HEK293 (cell line): ENCODE measurements around the gene SETD2.

Source experiments
- CTCF ChIA-PET: fragments of 350-600 bp; formaldehyde crosslinking; extraction: SDS; loops from one replicate; lab custom pipeline; 2021; ENCODE audit warnings: antibody characterized with exemption; lab: Yijun Ruan, JAX
- POLR2A ChIA-PET: fragments of 300-600 bp; formaldehyde crosslinking; extraction: SDS; loops from one replicate; lab custom pipeline; 2020; ENCODE audit warnings: antibody characterized with exemption, inconsistent platforms; lab: Yijun Ruan, JAX
- H3K27ac ChIP-seq: fragments of 200-500 bp; sonication (Bioruptor generic); 2 replicates; pipeline ENCODE4 v1.5.1; 2014; ENCODE audit warnings: low read depth, low read length, control low read depth, inconsistent platforms; ENCODE audit errors: extremely low read depth
- H3K36me3 ChIP-seq, 2 experiments: fragments of 200-500 bp in 1 of 2; sonication (Bioruptor generic) in 1 of 2; 1 replicate in 1 of 2; 2 replicates in 1 of 2; pipeline ENCODE4 v1.5.1; 2014 to 2017; ENCODE audit warnings: inconsistent platforms in 2 of 2, low read length in 2 of 2; ENCODE audit not compliant: control insufficient read depth in 2 of 2, insufficient read depth in 1 of 2
- H3K4me1 ChIP-seq: fragments of 200-500 bp; sonication (Bioruptor generic); 2 replicates; pipeline ENCODE4 v1.5.1; 2014; ENCODE audit warnings: mild to moderate bottlenecking, low read length, inconsistent platforms; ENCODE audit not compliant: control insufficient read depth, insufficient read depth
- H3K4me3 ChIP-seq: 2 replicates; pipeline ENCODE4 v1.5.1; 2011; ENCODE audit warnings: low read depth, mild to moderate bottlenecking, control low read depth, low read length, moderate library complexity
- H3K9me3 ChIP-seq: fragments of 200-500 bp; sonication (Bioruptor generic); 2 replicates; pipeline ENCODE4 v1.5.1; 2014; ENCODE audit warnings: low read depth, low read length, inconsistent platforms; ENCODE audit not compliant: control insufficient read depth, insufficient read depth
- HOXC10 ChIP-seq: sonication (generic); formaldehyde crosslinking; IDR thresholded peaks from 2 replicates; pipeline ENCODE4 v1.8.1; 2023; ENCODE audit warnings: mild to moderate bottlenecking, missing genetic modification reagents
- IKZF3 ChIP-seq: fragments of 450-650 bp; IDR thresholded peaks from 2 replicates; pipeline ENCODE4 v1.5.0; 2018; ENCODE audit warnings: missing biosample characterization, mild to moderate bottlenecking, missing genetic modification characterization, moderate library complexity
- SCRT1 ChIP-seq: fragments of 450-650 bp; formaldehyde crosslinking; IDR thresholded peaks from 2 replicates; pipeline ENCODE4 v1.5.1; 2016; ENCODE audit warnings: missing biosample characterization, missing genetic modification characterization, borderline replicate concordance
- SCRT2 ChIP-seq: fragments of 450-650 bp; formaldehyde crosslinking; IDR thresholded peaks from 2 replicates; pipeline ENCODE4 v1.5.1; 2016; ENCODE audit warnings: missing biosample characterization, missing genetic modification characterization
- WT1 ChIP-seq: fragments of 450-650 bp; formaldehyde crosslinking; IDR thresholded peaks from 2 replicates; pipeline ENCODE4 v1.5.1; 2016; ENCODE audit warnings: missing biosample characterization, missing genetic modification characterization
- ZBTB21 ChIP-seq: fragments of 450-650 bp; formaldehyde crosslinking; IDR thresholded peaks from 2 replicates; pipeline ENCODE4 v1.5.1; 2017; ENCODE audit warnings: missing biosample characterization, missing genetic modification characterization
- ZNF121 ChIP-seq: fragments of 450-650 bp; formaldehyde crosslinking; IDR thresholded peaks from 2 replicates; pipeline ENCODE4 v1.5.1; 2016; ENCODE audit warnings: missing biosample characterization, missing genetic modification characterization
- ZNF169 ChIP-seq: fragments of 450-650 bp; formaldehyde crosslinking; IDR thresholded peaks from 2 replicates; pipeline ENCODE4 v1.5.1; 2016; ENCODE audit warnings: missing biosample characterization, missing genetic modification characterization
- ZNF184 ChIP-seq: fragments of 450-650 bp; IDR thresholded peaks from 2 replicates; pipeline ENCODE4 v1.5.1; 2018; ENCODE audit warnings: missing biosample characterization, mild to moderate bottlenecking, missing genetic modification characterization
- ZNF2 ChIP-seq: fragments of 450-650 bp; formaldehyde crosslinking; IDR thresholded peaks from 2 replicates; pipeline ENCODE4 v1.5.1; 2016; ENCODE audit warnings: missing biosample characterization, missing genetic modification characterization
- ZNF274 ChIP-seq, 2 experiments: fragments of 200-500 bp in 1 of 2; fragments of 450-650 bp in 1 of 2; sonication (Bioruptor generic) in 1 of 2; formaldehyde crosslinking in 1 of 2; IDR thresholded peaks; 2 replicates each; pipeline versions ENCODE4 v1.5.1 to v1.6.1; 2014 to 2016; ENCODE audit warnings: borderline replicate concordance in 1 of 2, inconsistent platforms in 1 of 2, low read length in 1 of 2, missing biosample characterization in 1 of 2, missing genetic modification characterization in 1 of 2
- ZNF350 ChIP-seq: fragments of 450-650 bp; formaldehyde crosslinking; IDR thresholded peaks from 2 replicates; pipeline ENCODE4 v1.5.0; 2017; ENCODE audit warnings: missing biosample characterization, mild to moderate bottlenecking, missing genetic modification characterization
- ZNF354C ChIP-seq: fragments of 450-650 bp; formaldehyde crosslinking; IDR thresholded peaks from 2 replicates; pipeline ENCODE4 v1.5.1; 2016; ENCODE audit warnings: missing biosample characterization, missing genetic modification characterization, low read depth, borderline replicate concordance
- ZNF48 ChIP-seq: fragments of 450-650 bp; formaldehyde crosslinking; IDR thresholded peaks from 2 replicates; pipeline ENCODE4 v1.5.1; 2016; ENCODE audit warnings: missing biosample characterization, missing genetic modification characterization
- ZNF571 ChIP-seq: fragments of 450-650 bp; formaldehyde crosslinking; IDR thresholded peaks from 2 replicates; pipeline ENCODE4 v1.5.0; 2017; ENCODE audit warnings: missing biosample characterization, missing genetic modification characterization
- ZNF600 ChIP-seq: fragments of 450-650 bp; formaldehyde crosslinking; IDR thresholded peaks from 2 replicates; pipeline ENCODE4 v1.5.1; 2016; ENCODE audit warnings: missing biosample characterization, missing genetic modification characterization
- ZNF645 ChIP-seq: fragments of 450-650 bp; formaldehyde crosslinking; IDR thresholded peaks from 2 replicates; pipeline ENCODE4; 2016; ENCODE audit warnings: missing biosample characterization, missing genetic modification characterization
- ZNF677 ChIP-seq: fragments of 450-650 bp; IDR thresholded peaks from 2 replicates; pipeline ENCODE4 v1.5.0; 2018; ENCODE audit warnings: missing biosample characterization, mild to moderate bottlenecking, missing genetic modification characterization, moderate library complexity
- ZNF76 ChIP-seq: fragments of 450-650 bp; formaldehyde crosslinking; IDR thresholded peaks from 2 replicates; pipeline ENCODE4; 2016; ENCODE audit warnings: low read depth, missing biosample characterization, missing genetic modification characterization, borderline replicate concordance
- ZSCAN16 ChIP-seq: fragments of 450-650 bp; formaldehyde crosslinking; IDR thresholded peaks from 2 replicates; pipeline ENCODE4 v1.5.1; 2016; ENCODE audit warnings: missing biosample characterization, missing genetic modification characterization
- TF ChIP-seq, protein P1 (sequence below): fragments of 450-650 bp; formaldehyde crosslinking; IDR thresholded peaks from 2 replicates; pipeline ENCODE4 v1.5.1; 2016; ENCODE audit warnings: missing biosample characterization, missing genetic modification characterization
- TF ChIP-seq, protein P2 (sequence below): IDR thresholded peaks from 2 replicates; pipeline ENCODE4 v1.6.1; 2011; ENCODE audit warnings: mild to moderate bottlenecking, low read depth, low read length, borderline replicate concordance

The SETD2 gene

DNA sequence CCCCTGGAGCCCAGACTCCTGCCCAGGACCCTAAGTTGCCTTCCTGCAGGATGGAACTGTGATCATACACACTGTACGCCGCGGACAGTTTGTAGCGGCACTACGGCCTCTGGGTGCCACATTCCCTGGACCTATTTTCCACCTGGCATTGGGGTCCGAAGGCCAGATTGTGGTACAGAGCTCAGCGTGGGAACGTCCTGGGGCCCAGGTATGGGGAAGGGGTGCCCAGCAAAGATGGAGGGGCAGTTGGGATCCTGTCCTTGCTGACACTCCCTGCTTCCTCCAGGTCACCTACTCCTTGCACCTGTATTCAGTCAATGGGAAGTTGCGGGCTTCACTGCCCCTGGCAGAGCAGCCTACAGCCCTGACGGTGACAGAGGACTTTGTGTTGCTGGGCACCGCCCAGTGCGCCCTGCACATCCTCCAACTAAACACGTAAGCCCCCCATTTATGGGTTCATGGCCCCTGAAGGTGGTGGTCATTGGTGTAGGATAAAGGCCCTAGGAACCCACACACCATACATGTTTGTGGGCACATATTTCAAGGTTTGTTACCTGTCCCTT, 155.6 kb downstream of the SETD2 start (continued):
- TF ChIP-seq ZNF169 (tag by site-specific recombination): no peak

GRCh38 chr3:47007482-47008233, 156.3 kb downstream of the SETD2 start:
- POLR2A ChIA-PET: interaction anchor here (0.9 kb wide), 1 partner anchor 9 kb away, joined by 3 read pairs; no protein-coding TSS in a partner anchor
- H3K27ac ChIP-seq: no peak overlapping the region
- H3K4me3 ChIP-seq: no peak overlapping the region
- H3K9me3 ChIP-seq: no peaks in the 10 kb centered on the region
- no peaks in the 10 kb centered on the region for H3K4me1 ChIP-seq
- peaks cover 0 to 53% of the 10 kb centered on the region in 2 experiments; a peak in 1 of 3 replicates for H3K36me3 ChIP-seq
- TF ChIP-seq SCRT2 (tag by site-specific recombination) (peak; percentile 82), ZBTB21 (no peak), SCRT1 (tag by site-specific recombination) (peak; percentile 50; the same call in 1 of the 2 replicates)
- TF ChIP-seq, all 188 proteins: peak for 2
- CTCF ChIA-PET: interaction anchor here (1.1 to 1.2 kb wide), 2 partner anchors 9 to 72 kb away, joined by 3 read pairs; no protein-coding TSS in a partner anchor

GRCh38 chr3:47007001-47007400, 156.9 kb downstream of the SETD2 start:
- no peak for TF ChIP-seq ZNF76 (tag by site-specific recombination)
- TF ChIP-seq, all 188 proteins: peak for 0
- peaks cover 0 to 59% of the 10 kb centered on the region in 2 experiments; a peak in 1 of 3 replicates for H3K36me3 ChIP-seq
- H3K4me1 ChIP-seq: no peaks in the 10 kb centered on the region
- no peak overlapping the region for H3K4me3 ChIP-seq
- POLR2A ChIA-PET: interaction anchor here (0.6 to 0.9 kb wide), 2 partner anchors 8 to 30 kb away, joined by 3 read pairs; no protein-coding TSS in a partner anchor
- no peak overlapping the region for H3K27ac ChIP-seq
- CTCF ChIA-PET: interaction anchor here (0.7 to 1.2 kb wide), 3 partner anchors 9 to 473 kb away, joined by 3 read pairs; no protein-coding TSS in a partner anchor
- no peaks in the 10 kb centered on the region for H3K9me3 ChIP-seq

DNA sequence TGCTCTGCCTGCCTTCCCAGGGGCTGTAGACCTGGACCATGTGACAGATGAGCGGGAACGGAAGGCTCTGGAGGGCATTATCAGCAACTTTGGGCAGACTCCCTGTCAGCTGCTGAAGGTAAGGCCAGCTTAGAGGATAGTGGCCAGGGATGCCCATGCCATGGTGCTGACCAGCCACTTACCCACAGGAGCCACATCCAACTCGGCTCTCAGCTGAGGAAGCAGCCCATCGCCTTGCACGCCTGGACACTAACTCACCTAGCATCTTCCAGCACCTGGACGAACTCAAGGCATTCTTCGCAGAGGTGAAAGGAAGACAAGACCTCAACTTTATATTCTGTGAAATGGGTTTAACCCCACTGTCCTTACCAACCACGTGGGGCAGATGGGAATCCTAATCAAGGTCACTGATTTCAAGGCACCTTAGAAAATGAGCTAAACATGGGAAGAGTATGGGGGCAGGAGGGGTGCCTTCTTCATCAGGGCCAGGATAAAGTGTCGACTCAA, 157.7 kb downstream of the SETD2 start:
- TF ChIP-seq ZSCAN16 (tag by site-specific recombination): no peak
- TF ChIP-seq, protein P1, sequence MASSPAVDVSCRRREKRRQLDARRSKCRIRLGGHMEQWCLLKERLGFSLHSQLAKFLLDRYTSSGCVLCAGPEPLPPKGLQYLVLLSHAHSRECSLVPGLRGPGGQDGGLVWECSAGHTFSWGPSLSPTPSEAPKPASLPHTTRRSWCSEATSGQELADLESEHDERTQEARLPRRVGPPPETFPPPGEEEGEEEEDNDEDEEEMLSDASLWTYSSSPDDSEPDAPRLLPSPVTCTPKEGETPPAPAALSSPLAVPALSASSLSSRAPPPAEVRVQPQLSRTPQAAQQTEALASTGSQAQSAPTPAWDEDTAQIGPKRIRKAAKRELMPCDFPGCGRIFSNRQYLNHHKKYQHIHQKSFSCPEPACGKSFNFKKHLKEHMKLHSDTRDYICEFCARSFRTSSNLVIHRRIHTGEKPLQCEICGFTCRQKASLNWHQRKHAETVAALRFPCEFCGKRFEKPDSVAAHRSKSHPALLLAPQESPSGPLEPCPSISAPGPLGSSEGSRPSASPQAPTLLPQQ: no peak
- no peak for TF ChIP-seq ZNF571
- no peak for TF ChIP-seq ZNF274 (IDR thresholded peaks at IDR 0.05; ENCODE audit: low read length)
- no peak for TF ChIP-seq ZNF274 (tag by site-specific recombination; IDR thresholded peaks at IDR 0.05; ENCODE audit: borderline replicate concordance)
- no peak for TF ChIP-seq ZNF48
- TF ChIP-seq ZNF645 (tag by site-specific recombination): no peak
- no peak for TF ChIP-seq ZNF677
- no peak for TF ChIP-seq HOXC10 (CRISPR knock-in tag)
- TF ChIP-seq ZNF354C: no peak
- TF ChIP-seq, protein P2, sequence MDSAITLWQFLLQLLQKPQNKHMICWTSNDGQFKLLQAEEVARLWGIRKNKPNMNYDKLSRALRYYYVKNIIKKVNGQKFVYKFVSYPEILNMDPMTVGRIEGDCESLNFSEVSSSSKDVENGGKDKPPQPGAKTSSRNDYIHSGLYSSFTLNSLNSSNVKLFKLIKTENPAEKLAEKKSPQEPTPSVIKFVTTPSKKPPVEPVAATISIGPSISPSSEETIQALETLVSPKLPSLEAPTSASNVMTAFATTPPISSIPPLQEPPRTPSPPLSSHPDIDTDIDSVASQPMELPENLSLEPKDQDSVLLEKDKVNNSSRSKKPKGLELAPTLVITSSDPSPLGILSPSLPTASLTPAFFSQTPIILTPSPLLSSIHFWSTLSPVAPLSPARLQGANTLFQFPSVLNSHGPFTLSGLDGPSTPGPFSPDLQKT: no peak
- no peak for TF ChIP-seq ZNF600 (tag by site-specific recombination)
- TF ChIP-seq ZNF184 (tag by site-specific recombination): no peak
- TF ChIP-seq ZNF121 (tag by site-specific recombination): no peak
- no peak for TF ChIP-seq WT1
- no peak for TF ChIP-seq ZNF350 (tag by site-specific recombination)
- no peak for TF ChIP-seq ZNF2 (tag by site-specific recombination)
- no peak for TF ChIP-seq IKZF3 (tag by site-specific recombination)

More for the DNA sequence above, 157.7 kb downstream of the SETD2 start:
- Histone ChIP-seq H3K9me3 (no peaks in the 10 kb centered on the region), H3K4me3 (no peak overlapping the region), H3K4me1 (no peaks in the 10 kb centered on the region), H3K27ac (no peak overlapping the region), H3K36me3 (peaks cover 0 to 67% of the 10 kb centered on the region in 2 experiments; a peak in 1 of 3 replicates)
- ChIA-PET CTCF (interaction anchor here (0.7 to 1.2 kb wide), 2 partner anchors 8 to 294 kb away, joined by 3 to 5 read pairs; no protein-coding TSS in a partner anchor), POLR2A (interaction anchor here (0.6 kb wide), 1 partner anchor 29 kb away, joined by 3 read pairs; no protein-coding TSS in a partner anchor)
